ENCODE measurements around the gene ANKS6.

Gene ANKS6

DNA sequence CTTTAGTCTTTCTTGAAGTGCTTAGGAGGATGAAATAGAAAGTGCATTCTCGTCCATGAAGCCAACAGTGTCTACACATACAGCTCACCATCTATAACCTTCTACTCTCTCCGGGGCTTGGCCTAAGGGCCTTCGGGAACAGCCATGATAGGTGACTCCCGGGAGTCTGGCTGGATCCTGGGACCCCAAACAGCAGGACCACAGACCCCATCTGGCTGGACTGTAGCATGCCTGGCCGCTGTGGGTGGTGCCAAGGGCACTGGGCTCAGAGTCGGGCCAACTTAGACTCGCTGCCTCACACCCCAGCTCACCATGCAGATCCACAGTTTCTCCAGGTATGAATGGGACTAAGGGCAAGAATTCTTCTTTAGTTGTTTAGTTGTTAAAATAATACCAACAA, 104.0 kb downstream of the ANKS6 start:
- TF ChIP-seq SIN3A (IDR thresholded peaks at IDR 0.05; ENCODE audit: borderline replicate concordance, insufficient read depth, low read length) (no peak), FOXP2 (optimal IDR thresholded peaks at IDR 0.05; ENCODE audit: borderline replicate concordance, extremely low read depth, extremely low read length, insufficient read depth) (no peak), TAF1 (IDR thresholded peaks at IDR 0.05; ENCODE audit: borderline replicate concordance, insufficient read depth, low read length) (no peak), POLR2AphosphoS5 (IDR thresholded peaks at IDR 0.05; ENCODE audit: low read depth, low read length) (no peak)
- TF ChIP-seq, protein P1, sequence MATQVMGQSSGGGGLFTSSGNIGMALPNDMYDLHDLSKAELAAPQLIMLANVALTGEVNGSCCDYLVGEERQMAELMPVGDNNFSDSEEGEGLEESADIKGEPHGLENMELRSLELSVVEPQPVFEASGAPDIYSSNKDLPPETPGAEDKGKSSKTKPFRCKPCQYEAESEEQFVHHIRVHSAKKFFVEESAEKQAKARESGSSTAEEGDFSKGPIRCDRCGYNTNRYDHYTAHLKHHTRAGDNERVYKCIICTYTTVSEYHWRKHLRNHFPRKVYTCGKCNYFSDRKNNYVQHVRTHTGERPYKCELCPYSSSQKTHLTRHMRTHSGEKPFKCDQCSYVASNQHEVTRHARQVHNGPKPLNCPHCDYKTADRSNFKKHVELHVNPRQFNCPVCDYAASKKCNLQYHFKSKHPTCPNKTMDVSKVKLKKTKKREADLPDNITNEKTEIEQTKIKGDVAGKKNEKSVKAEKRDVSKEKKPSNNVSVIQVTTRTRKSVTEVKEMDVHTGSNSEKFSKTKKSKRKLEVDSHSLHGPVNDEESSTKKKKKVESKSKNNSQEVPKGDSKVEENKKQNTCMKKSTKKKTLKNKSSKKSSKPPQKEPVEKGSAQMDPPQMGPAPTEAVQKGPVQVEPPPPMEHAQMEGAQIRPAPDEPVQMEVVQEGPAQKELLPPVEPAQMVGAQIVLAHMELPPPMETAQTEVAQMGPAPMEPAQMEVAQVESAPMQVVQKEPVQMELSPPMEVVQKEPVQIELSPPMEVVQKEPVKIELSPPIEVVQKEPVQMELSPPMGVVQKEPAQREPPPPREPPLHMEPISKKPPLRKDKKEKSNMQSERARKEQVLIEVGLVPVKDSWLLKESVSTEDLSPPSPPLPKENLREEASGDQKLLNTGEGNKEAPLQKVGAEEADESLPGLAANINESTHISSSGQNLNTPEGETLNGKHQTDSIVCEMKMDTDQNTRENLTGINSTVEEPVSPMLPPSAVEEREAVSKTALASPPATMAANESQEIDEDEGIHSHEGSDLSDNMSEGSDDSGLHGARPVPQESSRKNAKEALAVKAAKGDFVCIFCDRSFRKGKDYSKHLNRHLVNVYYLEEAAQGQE (IDR thresholded peaks at IDR 0.05; ENCODE audit: insufficient read depth in 1 of 2, low read depth in 2 of 2, low read length in 2 of 2), result no peak

DNA sequence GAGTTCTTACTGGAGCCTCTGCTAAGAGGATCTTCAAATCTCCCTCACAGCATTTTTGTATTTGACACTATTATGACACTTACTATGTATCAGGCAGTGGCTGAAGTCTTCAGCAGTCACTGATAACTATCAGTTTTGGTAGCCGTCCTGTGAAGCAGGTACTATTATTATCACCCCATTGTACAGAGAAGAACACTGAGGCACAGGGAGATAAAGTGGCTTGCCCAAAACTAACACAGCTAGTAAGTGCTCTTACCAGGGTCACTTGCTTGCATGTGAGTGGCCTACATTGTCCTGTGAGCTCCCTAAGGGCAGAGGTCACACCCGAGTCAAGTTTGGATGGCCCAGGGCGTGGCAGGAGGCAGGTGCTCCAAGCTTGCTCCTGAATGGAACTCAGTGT, 104.5 kb downstream of the ANKS6 start:
- TF ChIP-seq FOXP2 (optimal IDR thresholded peaks at IDR 0.05; ENCODE audit: borderline replicate concordance, extremely low read depth, extremely low read length, insufficient read depth) (no peak), TAF1 (IDR thresholded peaks at IDR 0.05; ENCODE audit: borderline replicate concordance, insufficient read depth, low read length) (no peak), POLR2AphosphoS5 (IDR thresholded peaks at IDR 0.05; ENCODE audit: low read depth, low read length) (no peak), SIN3A (IDR thresholded peaks at IDR 0.05; ENCODE audit: borderline replicate concordance, insufficient read depth, low read length) (no peak)
- TF ChIP-seq, protein P1 (IDR thresholded peaks at IDR 0.05; ENCODE audit: insufficient read depth in 1 of 2, low read depth in 2 of 2, low read length in 2 of 2), result no peak

DNA sequence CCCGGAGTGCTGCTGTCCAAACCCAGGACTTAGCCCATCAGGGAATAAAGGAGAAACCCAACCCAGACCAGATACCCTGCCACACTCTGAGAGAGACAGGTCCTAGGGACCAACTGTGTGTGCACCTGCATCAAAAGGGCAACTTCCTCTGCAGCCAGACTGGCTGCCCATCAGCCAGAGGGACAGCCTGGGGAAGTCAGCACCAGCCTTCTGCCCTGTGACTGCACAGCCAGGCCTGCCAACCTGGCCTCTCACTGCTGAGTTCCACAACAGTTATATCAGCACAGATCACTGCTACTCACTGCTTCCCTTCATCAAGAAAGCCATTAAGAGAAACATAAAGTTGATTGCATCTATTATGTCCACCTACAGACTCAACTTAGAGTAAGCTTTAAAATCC, 105.7 kb downstream of the ANKS6 start:
- TF ChIP-seq, protein P1 (IDR thresholded peaks at IDR 0.05; ENCODE audit: insufficient read depth in 1 of 2, low read depth in 2 of 2, low read length in 2 of 2), result no peak
- no peak for TF ChIP-seq TAF1 (IDR thresholded peaks at IDR 0.05; ENCODE audit: borderline replicate concordance, insufficient read depth, low read length)
- no peak for TF ChIP-seq POLR2AphosphoS5 (IDR thresholded peaks at IDR 0.05; ENCODE audit: low read depth, low read length)
- TF ChIP-seq FOXP2 (optimal IDR thresholded peaks at IDR 0.05; ENCODE audit: borderline replicate concordance, extremely low read depth, extremely low read length, insufficient read depth), result no peak
- TF ChIP-seq SIN3A (IDR thresholded peaks at IDR 0.05; ENCODE audit: borderline replicate concordance, insufficient read depth, low read length), result no peak

DNA sequence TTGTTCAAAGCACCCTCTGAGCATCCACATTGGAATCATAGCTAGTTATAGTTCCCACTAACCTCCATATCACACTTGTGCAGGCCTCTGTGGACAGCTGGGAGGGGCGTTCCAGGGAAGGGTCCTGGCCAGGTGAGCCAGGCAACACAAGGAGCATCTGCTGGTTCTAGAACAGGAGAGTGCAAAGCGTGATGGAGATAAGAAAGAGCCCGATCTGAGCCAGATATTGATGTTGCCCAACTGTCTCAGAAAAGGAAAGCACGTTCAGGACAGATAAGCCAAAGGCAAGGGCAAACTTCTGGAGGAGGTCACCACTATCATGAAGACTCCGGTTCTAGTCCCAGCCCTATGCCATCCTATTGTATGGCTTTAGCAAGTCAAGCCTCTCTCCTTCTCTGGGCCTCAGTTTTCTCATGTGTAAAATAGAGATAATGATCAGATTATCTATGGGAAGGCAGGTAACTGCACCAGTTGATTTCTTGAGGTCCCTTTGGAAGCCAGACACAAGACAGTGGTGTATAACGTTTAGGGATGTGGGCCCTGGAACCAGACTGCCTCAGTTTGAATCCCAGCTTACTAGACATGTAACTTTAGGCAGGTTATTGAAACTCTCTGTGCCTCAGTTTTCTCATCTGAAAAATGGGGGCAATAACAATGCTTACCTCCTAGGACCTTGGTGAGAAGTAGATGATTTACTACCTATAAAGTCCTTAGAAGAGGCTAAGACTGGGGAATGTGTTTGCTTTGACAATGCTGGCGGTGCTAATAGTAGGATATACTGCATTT, 107.5 kb downstream of the ANKS6 start:
- TF ChIP-seq POLR2AphosphoS5 (IDR thresholded peaks at IDR 0.05; ENCODE audit: low read depth, low read length), result no peak
- no peak for TF ChIP-seq TAF1 (IDR thresholded peaks at IDR 0.05; ENCODE audit: borderline replicate concordance, insufficient read depth, low read length)
- TF ChIP-seq, protein P1 (IDR thresholded peaks at IDR 0.05; ENCODE audit: insufficient read depth in 1 of 2, low read depth in 2 of 2, low read length in 2 of 2), result no peak
- no peak for TF ChIP-seq SIN3A (IDR thresholded peaks at IDR 0.05; ENCODE audit: borderline replicate concordance, insufficient read depth, low read length)
- no peak for TF ChIP-seq FOXP2 (optimal IDR thresholded peaks at IDR 0.05; ENCODE audit: borderline replicate concordance, extremely low read depth, extremely low read length, insufficient read depth)
